ENCODE results near the gene NSUN3. TPM values are rescaled to one million over a fixed set of nuclear protein-coding genes. Genes with fewer than 3 reads are reported as not detected.

NSUN3 gene
- total and polyA plus RNA-seq, 2 of the 8 experiments (the other 6 are each of a cell fraction or from before 2014, with no cell fraction given): 2.1 to 5.1 TPM

- no peak for TF ChIP-seq GTF2F1 (IDR thresholded peaks at IDR 0.05; ENCODE audit: borderline replicate concordance, low read depth, low read length)
- TF ChIP-seq KDM5A (IDR thresholded peaks at IDR 0.05; ENCODE audit: low read length): no peak
- TF ChIP-seq POU5F1 (IDR thresholded peaks at IDR 0.05; ENCODE audit: low read depth, low read length): no peak
- TF ChIP-seq CHD7 (IDR thresholded peaks at IDR 0.05; ENCODE audit: insufficient replicate concordance, low read length): no peak
- no peak for TF ChIP-seq SIX5 (IDR thresholded peaks at IDR 0.05; ENCODE audit: low read depth, low read length)
- TF ChIP-seq NANOG (IDR thresholded peaks at IDR 0.05; ENCODE audit: insufficient read depth, low read depth, low read length, poor library complexity, severe bottlenecking): no peak
- no peak for TF ChIP-seq CEBPB (IDR thresholded peaks at IDR 0.05; ENCODE audit: low read depth, low read length)
- TF ChIP-seq PHF8 (conservative IDR thresholded peaks at IDR 0.05; ENCODE audit: low read depth, low read length): no peak
These were observed 3.1 kb downstream of the NSUN3 start (continued) for GRCh38 chr3:94065819-94066480.
